Panc1 (cell line): Measurements from ENCODE around the gene CDYL. TPM values are rescaled to one million over a fixed set of nuclear protein-coding genes. Genes with fewer than 3 reads are reported as not detected.

Source experiments
- ATAC-seq: fragments of 200-7000 bp; cut with Tn5 transposase; 2 replicates; pipeline ENCODE4 v1.9.1; 2020; ENCODE audit warnings: mild to moderate bottlenecking, moderate library complexity
- BruUV-seq: library from RNA; stranded (reverse); fragments of 400-500 nt; replicated peaks from 2 replicates; lab custom pipeline; 2021; lab: Mats Ljungman, UMichigan
- CTCF ChIA-PET: fragments of 300-600 bp; sonication (Branson Sonifier 250); formaldehyde crosslinking; loops from one replicate; lab custom pipeline; 2022; ENCODE audit warnings: antibody characterized with exemption; lab: Charles Lee
- POLR2A ChIA-PET: fragments of 300-600 bp; sonication (Branson Sonifier 250); formaldehyde crosslinking; loops from one replicate; lab custom pipeline; 2022; ENCODE audit warnings: antibody characterized with exemption; lab: Charles Lee
- DNase-seq: peaks from one replicate; pipeline ENCODE4 v3.0.0-alpha.2; 2010; ENCODE audit warnings: low read depth, low spot score
- H3K27ac ChIP-seq: 2 replicates; pipeline ENCODE4 v1.5.1; 2011; ENCODE audit warnings: mild to moderate bottlenecking, low read length, inconsistent platforms
- H3K27me3 ChIP-seq: fragments of 200-500 bp; sonication (Bioruptor generic); 2 replicates; pipeline ENCODE4 v1.6.0; 2014; ENCODE audit warnings: low read length, inconsistent platforms; ENCODE audit not compliant: control insufficient read depth, insufficient read depth
- H3K36me3 ChIP-seq: fragments of 200-500 bp; sonication (Bioruptor generic); 2 replicates; pipeline ENCODE4 v1.5.1; 2014; ENCODE audit warnings: inconsistent platforms, mild to moderate bottlenecking, low read length, moderate library complexity; ENCODE audit not compliant: control insufficient read depth, insufficient read depth
- H3K4me1 ChIP-seq: 2 replicates; pipeline ENCODE4 v1.5.1; 2011; ENCODE audit warnings: inconsistent platforms, mild to moderate bottlenecking, low read length, moderate library complexity; ENCODE audit not compliant: control insufficient read depth, insufficient read depth
- H3K4me3 ChIP-seq, 2 experiments: 2 replicates each; pipeline ENCODE4 v1.5.1; 2011 to 2012; ENCODE audit warnings: low read depth in 2 of 2, low read length in 2 of 2, mild to moderate bottlenecking in 2 of 2, inconsistent platforms in 1 of 2, moderate library complexity in 1 of 2
- H3K9me3 ChIP-seq: fragments of 200-500 bp; sonication (Bioruptor generic); 2 replicates; pipeline ENCODE4 v1.5.1; 2014; ENCODE audit warnings: low read depth, mild to moderate bottlenecking, inconsistent platforms, low read length, moderate library complexity; ENCODE audit not compliant: control insufficient read depth, insufficient read depth
- POLR2AphosphoS5 ChIP-seq: IDR thresholded peaks from 2 replicates; pipeline ENCODE4 v1.6.1; 2012; ENCODE audit warnings: mild to moderate bottlenecking, low read depth, low read length, moderate library complexity
- SIN3A ChIP-seq: IDR thresholded peaks from 2 replicates; pipeline ENCODE4 v1.6.1; 2012; ENCODE audit warnings: low read depth, mild to moderate bottlenecking, low read length, moderate library complexity, borderline replicate concordance; ENCODE audit not compliant: insufficient read depth
- TCF7L2 ChIP-seq: IDR thresholded peaks from 2 replicates; pipeline ENCODE4 v1.6.1; 2011; ENCODE audit warnings: mild to moderate bottlenecking, low read depth, low read length, inconsistent platforms
- in situ Hi-C: cut with HindIII; loops from 2 replicates; pipeline ENCODE4 v1.10.0; 2016; ENCODE audit warnings: low sequenced_read_pairs, low pct_unique_long_range_greater_than_20kb
- intact Hi-C: fragments of 100-400 bp; cut with micrococcal nuclease; formaldehyde crosslinking; loops from one replicate; pipeline ENCODE4 v1.10.0; 2022; ENCODE audit not compliant: unreplicated experiment
- total RNA-seq: library from RNA; stranded (reverse); gene quantifications from one replicate; pipeline ENCODE4 v1.2.1, GENCODE V29; 2021; ENCODE audit not compliant: unreplicated experiment
- TF ChIP-seq, protein P1 (sequence below), 2 experiments: IDR thresholded peaks; 2 replicates each; pipeline ENCODE4 v1.6.1; 2011 to 2012; ENCODE audit warnings: low read depth in 2 of 2, control low read depth in 1 of 2, low read length in 1 of 2, mild to moderate bottlenecking in 1 of 2, moderate library complexity in 1 of 2; ENCODE audit not compliant: insufficient read depth in 1 of 2
- TF ChIP-seq, protein P2 (sequence below): fragments of 450-650 bp; IDR thresholded peaks from 2 replicates; pipeline ENCODE4 v1.5.1; 2017; ENCODE audit warnings: mild to moderate bottlenecking

Gene CDYL
- total RNA-seq, 1 experiment from 2014 or later, result 61.4 TPM

DNA sequence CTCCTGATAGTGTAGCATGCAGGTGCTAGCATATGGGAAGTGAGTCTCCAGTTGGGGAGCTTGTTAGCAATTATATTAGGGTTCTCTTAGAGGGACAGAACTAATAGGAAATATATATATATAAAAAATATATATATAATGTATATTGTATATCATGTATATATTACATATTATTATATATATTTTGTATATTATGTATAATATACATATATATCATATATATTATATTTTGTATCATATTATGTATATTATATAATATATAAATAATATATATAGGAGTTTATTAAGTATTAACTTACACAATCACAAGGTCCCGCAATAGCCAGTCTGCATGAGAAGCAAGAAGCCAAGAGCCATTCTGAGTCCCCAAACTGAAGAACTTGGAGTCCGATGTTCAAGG is 84.2 kb downstream of the CDYL start:
- POLR2A ChIA-PET, result no interaction called here
- BruUV-seq, result no TSS peak
- Histone ChIP-seq H3K9me3 (no peaks in the 10 kb centered on the region), H3K36me3 (no peaks in the 10 kb centered on the region), H3K27ac (no peak overlapping the region), H3K4me3 (no peak overlapping the region), H3K4me1 (no peaks in the 10 kb centered on the region), H3K27me3 (no peaks in the 10 kb centered on the region)
- TF ChIP-seq SIN3A, result no peak
- TF ChIP-seq, protein P1, sequence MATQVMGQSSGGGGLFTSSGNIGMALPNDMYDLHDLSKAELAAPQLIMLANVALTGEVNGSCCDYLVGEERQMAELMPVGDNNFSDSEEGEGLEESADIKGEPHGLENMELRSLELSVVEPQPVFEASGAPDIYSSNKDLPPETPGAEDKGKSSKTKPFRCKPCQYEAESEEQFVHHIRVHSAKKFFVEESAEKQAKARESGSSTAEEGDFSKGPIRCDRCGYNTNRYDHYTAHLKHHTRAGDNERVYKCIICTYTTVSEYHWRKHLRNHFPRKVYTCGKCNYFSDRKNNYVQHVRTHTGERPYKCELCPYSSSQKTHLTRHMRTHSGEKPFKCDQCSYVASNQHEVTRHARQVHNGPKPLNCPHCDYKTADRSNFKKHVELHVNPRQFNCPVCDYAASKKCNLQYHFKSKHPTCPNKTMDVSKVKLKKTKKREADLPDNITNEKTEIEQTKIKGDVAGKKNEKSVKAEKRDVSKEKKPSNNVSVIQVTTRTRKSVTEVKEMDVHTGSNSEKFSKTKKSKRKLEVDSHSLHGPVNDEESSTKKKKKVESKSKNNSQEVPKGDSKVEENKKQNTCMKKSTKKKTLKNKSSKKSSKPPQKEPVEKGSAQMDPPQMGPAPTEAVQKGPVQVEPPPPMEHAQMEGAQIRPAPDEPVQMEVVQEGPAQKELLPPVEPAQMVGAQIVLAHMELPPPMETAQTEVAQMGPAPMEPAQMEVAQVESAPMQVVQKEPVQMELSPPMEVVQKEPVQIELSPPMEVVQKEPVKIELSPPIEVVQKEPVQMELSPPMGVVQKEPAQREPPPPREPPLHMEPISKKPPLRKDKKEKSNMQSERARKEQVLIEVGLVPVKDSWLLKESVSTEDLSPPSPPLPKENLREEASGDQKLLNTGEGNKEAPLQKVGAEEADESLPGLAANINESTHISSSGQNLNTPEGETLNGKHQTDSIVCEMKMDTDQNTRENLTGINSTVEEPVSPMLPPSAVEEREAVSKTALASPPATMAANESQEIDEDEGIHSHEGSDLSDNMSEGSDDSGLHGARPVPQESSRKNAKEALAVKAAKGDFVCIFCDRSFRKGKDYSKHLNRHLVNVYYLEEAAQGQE (IDR thresholded peaks at IDR 0.05; ENCODE audit: insufficient read depth in 1 of 2, low read depth in 2 of 2, low read length in 1 of 2), result no peak
- TF ChIP-seq, protein P2, sequence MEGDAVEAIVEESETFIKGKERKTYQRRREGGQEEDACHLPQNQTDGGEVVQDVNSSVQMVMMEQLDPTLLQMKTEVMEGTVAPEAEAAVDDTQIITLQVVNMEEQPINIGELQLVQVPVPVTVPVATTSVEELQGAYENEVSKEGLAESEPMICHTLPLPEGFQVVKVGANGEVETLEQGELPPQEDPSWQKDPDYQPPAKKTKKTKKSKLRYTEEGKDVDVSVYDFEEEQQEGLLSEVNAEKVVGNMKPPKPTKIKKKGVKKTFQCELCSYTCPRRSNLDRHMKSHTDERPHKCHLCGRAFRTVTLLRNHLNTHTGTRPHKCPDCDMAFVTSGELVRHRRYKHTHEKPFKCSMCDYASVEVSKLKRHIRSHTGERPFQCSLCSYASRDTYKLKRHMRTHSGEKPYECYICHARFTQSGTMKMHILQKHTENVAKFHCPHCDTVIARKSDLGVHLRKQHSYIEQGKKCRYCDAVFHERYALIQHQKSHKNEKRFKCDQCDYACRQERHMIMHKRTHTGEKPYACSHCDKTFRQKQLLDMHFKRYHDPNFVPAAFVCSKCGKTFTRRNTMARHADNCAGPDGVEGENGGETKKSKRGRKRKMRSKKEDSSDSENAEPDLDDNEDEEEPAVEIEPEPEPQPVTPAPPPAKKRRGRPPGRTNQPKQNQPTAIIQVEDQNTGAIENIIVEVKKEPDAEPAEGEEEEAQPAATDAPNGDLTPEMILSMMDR, result no peak
- in situ Hi-C loops, result no loop called here
- no peak for ATAC-seq
- no peak for DNase-seq
- CTCF ChIA-PET, result no interaction called here
- intact Hi-C loops, result no loop called here

DNA sequence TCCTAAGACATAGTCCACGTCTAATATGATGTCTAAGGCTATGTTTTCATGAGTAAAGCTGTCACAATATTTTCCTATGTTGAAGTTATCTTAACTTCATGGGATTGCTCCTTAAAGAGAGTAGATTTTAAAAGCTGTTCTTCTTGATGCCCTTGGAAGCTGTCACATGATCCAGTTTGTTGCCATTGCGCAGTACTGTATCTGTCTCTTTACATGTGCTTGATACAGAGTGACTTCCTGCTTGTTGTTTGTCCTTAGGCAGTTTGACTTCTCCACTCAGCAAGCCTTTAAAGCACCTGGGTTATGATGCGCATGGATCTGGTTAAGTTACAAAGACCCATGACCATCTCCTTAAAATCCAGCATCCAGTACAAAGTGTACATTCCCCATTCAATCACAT is 85.4 kb downstream of the CDYL start:
- Histone ChIP-seq H3K36me3 (no peaks in the 10 kb centered on the region), H3K4me1 (no peaks in the 10 kb centered on the region; the same call in 1 of the 2 replicates), H3K27me3 (no peaks in the 10 kb centered on the region), H3K9me3 (no peaks in the 10 kb centered on the region), H3K27ac (no peak overlapping the region), H3K4me3 (no peak overlapping the region)
- ChIA-PET POLR2A (no interaction called here), CTCF (no interaction called here)
- no peak for ATAC-seq
- in situ Hi-C loops (no loop called here), intact Hi-C loops (no loop called here)
- TF ChIP-seq POLR2AphosphoS5 (no peak), SIN3A (no peak), TCF7L2 (no peak)
- TF ChIP-seq, protein P2, result no peak
- TF ChIP-seq, protein P1 (IDR thresholded peaks at IDR 0.05; ENCODE audit: insufficient read depth in 1 of 2, low read depth in 2 of 2, low read length in 1 of 2), result no peak
- DNase-seq, result no peak
- no TSS peak for BruUV-seq
